HG03575 (cell line): Measurements from ENCODE around the gene RAB29.
"Not testable (repeated sequence)": the region's sequence is repeated elsewhere in the genome, so short reads cannot be mapped to it uniquely, and the experiment has no call there.

Experiments
- ATAC-seq: cut with Tn5 transposase; IDR thresholded peaks from one replicate; pipeline ENCODE4 v1.9.1; 2021; ENCODE audit not compliant: unreplicated experiment, insufficient number of reproducible peaks, low FRiP score; ENCODE audit errors: extremely low read depth

Gene RAB29

GRCh38 chr1:205775015-205775716 is at the start of gene RAB29:
RAB29 (minus strand) TSS chr1:205775482; CDS start chr1:205774956, 526 bp downstream.
- ATAC-seq, result no peak

- no peak for ATAC-seq
Observed at GRCh38 chr1:205824180-205824579, 48.9 kb upstream of the RAB29 start.

- not testable (repeated sequence) for ATAC-seq
Observed at GRCh38 chr1:205823260-205823659, 48.0 kb upstream of the RAB29 start.

- no peak for ATAC-seq
Observed at GRCh38 chr1:205822397-205822796, 47.1 kb upstream of the RAB29 start.

- no peak for ATAC-seq
Observed at GRCh38 chr1:205817988-205818387, 42.7 kb upstream of the RAB29 start.

GRCh38 chr1:205817364-205817763 is 42.1 kb upstream of the RAB29 start:
- no peak for ATAC-seq

GRCh38 chr1:205813755-205814058 is 38.4 kb upstream of the RAB29 start:
- no peak for ATAC-seq

- ATAC-seq, result no peak
Observed at GRCh38 chr1:205812878-205813754, 37.8 kb upstream of the RAB29 start, which contains the start of gene SLC41A1. SLC41A1 (minus strand) TSS chr1:205813198; CDS start chr1:205810441, 2,757 bp downstream.

- ATAC-seq, result no peak
Observed at GRCh38 chr1:205812271-205812877, 37.1 kb upstream of the RAB29 start.

GRCh38 chr1:205811660-205812059 is 36.4 kb upstream of the RAB29 start:
- ATAC-seq, result no peak

GRCh38 chr1:205810448-205811157 is 35.3 kb upstream of the RAB29 start:
- ATAC-seq, result no peak

GRCh38 chr1:205809942-205810345 is 34.7 kb upstream of the RAB29 start:
- no peak for ATAC-seq

- no peak for ATAC-seq
Observed at GRCh38 chr1:205809469-205809868, 34.2 kb upstream of the RAB29 start.

- ATAC-seq, result no peak
Observed at GRCh38 chr1:205805082-205805711, 29.9 kb upstream of the RAB29 start.

- no peak for ATAC-seq
Observed at GRCh38 chr1:205804605-205805004, 29.3 kb upstream of the RAB29 start.

- ATAC-seq, result no peak
Observed at GRCh38 chr1:205803986-205804385, 28.7 kb upstream of the RAB29 start.

- ATAC-seq, result no peak
Observed at GRCh38 chr1:205802060-205802459, 26.8 kb upstream of the RAB29 start.

GRCh38 chr1:205800981-205801703 is 25.9 kb upstream of the RAB29 start:
- no peak for ATAC-seq
